GM18502 (cell line): ENCODE results near the gene JUND.
"Not testable (repeated sequence)": the region's sequence is repeated elsewhere in the genome, so short reads cannot be mapped to it uniquely, and the experiment has no call there.

Source experiments
- ATAC-seq: cut with Tn5 transposase; IDR thresholded peaks from one replicate; pipeline ENCODE4 v1.9.1; 2021; ENCODE audit warnings: mild to moderate bottlenecking; ENCODE audit not compliant: unreplicated experiment, poor library complexity

JUND gene

GRCh38 chr19:18281082-18282020, at the start of gene JUND:
TSS of gene JUND (minus strand) at chr19:18281622. CDS start at chr19:18281484, 138 bp downstream.
- peak; percentile 69 for ATAC-seq

- ATAC-seq: no peak
Observed at GRCh38 chr19:18330868-18331267, 49.4 kb upstream of the JUND start.

- peak; percentile 12 for ATAC-seq
Observed at GRCh38 chr19:18329035-18329376, 47.6 kb upstream of the JUND start.

- ATAC-seq: peak; percentile 91
Observed at GRCh38 chr19:18328340-18329034, 47.1 kb upstream of the JUND start.

GRCh38 chr19:18326772-18327171, 45.4 kb upstream of the JUND start:
- no peak for ATAC-seq

GRCh38 chr19:18324373-18324731, 42.9 kb upstream of the JUND start:
- ATAC-seq: not testable (repeated sequence)

- ATAC-seq: peak; percentile 90
Observed at GRCh38 chr19:18322759-18323460, 41.5 kb upstream of the JUND start, which contains the start of gene LSM4. TSS of gene LSM4 (minus strand) at chr19:18323076. CDS start at chr19:18323020, 56 bp downstream.

GRCh38 chr19:18322318-18322758, 40.9 kb upstream of the JUND start:
- ATAC-seq: no peak

- no peak for ATAC-seq
Observed at GRCh38 chr19:18321734-18322102, 40.3 kb upstream of the JUND start.

GRCh38 chr19:18320865-18321733, 39.7 kb upstream of the JUND start:
- no peak for ATAC-seq

GRCh38 chr19:18319591-18320135, 38.2 kb upstream of the JUND start:
- no peak for ATAC-seq

- ATAC-seq: no peak
Observed at GRCh38 chr19:18317961-18318800, 36.8 kb upstream of the JUND start.

- no peak for ATAC-seq
Observed at GRCh38 chr19:18313398-18313797, 32.0 kb upstream of the JUND start.

GRCh38 chr19:18312092-18312534, 30.7 kb upstream of the JUND start:
- no peak for ATAC-seq

GRCh38 chr19:18311502-18312091, 30.2 kb upstream of the JUND start:
- ATAC-seq: no peak

GRCh38 chr19:18310966-18311365, 29.5 kb upstream of the JUND start:
- ATAC-seq: no peak

- no peak for ATAC-seq
Observed at GRCh38 chr19:18310118-18310909, 28.9 kb upstream of the JUND start.
